Fibroblast of skin of scalp (primary cell): ENCODE measurements around the gene CORO1C.
"Not testable (repeated sequence)": the region's sequence is repeated elsewhere in the genome, so short reads cannot be mapped to it uniquely, and the experiment has no call there.

Source experiments
- DNase-seq: peaks from one replicate; pipeline ENCODE4 v3.0.0-alpha.2; 2013

Gene CORO1C

DNA sequence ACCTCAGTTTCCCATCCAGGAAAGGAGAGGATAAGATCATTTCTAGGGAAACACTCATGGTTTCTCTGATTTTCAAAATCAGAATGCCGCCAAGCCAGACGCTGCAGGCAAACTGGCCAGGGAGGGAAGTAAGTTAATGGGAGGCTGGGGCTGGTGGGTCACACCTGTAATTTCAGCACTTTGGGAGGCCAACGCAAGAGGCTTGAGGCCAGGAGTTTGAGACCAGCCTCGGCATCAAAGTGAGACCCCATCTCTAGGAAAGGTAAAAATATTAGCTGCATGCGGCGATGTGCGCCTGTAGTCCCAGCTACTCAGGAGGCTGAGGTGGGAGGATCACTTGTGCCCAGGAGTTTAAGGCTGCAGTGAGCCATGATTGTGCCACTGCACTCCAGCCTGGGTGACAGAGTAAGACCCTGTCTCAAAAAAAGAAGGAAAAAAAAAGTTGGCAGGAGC, 98.2 kb downstream of the CORO1C start:
- no peak for DNase-seq

DNA sequence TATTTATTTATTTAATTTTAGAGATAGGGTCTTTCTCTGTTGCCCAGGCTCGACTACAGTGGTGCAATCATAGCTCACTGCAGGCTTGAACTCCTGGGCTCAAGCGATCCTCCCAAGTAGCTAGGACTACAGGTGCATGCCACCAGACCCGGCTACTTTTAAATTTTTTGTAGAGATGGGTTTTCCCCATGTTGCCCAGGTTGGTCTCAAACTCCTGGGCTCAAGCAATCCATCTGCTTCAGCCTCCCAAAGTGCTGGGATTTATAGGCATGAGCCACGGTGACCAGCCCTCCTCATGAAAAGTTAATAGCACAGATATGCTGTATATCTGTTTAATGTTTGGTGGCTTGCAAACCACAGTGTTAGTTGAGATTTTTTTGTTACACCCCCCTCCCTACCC, 100.1 kb downstream of the CORO1C start:
- DNase-seq: not testable (repeated sequence)

DNA sequence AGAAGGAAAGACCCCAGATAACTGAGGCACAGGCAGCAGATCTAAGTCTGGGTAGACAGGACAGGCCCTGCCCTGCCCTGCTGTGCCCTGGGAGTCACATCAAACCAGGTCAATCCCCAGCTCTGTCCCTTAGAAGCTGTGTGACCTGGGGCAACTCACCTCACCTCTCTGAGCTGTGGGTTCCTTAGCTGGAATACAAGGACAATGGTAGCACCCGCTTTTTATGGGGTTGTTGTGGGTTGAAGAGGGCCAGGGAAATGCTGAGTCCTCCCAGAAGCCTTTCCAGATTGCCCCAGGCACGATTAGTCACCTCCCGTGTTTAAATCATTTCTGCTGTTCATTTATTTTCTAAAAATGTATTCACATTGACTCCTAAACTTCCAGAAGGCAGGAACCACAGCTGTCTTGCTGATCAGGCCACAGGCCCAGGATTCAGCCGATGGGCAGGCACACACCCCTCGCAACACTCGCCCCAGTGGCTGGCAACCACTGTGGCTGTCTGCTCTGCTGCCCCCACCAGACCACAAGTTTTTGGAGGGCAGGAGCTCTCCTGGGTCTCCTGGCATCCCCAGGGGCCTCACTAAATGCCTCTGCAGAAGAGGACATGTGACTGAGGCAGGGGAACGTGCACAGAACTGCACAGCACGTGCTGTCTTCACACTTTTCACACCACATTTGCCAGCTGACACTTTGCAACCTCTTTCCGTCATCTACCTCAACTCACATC, 100.7 kb downstream of the CORO1C start:
- DNase-seq: peak; percentile 74

DNA sequence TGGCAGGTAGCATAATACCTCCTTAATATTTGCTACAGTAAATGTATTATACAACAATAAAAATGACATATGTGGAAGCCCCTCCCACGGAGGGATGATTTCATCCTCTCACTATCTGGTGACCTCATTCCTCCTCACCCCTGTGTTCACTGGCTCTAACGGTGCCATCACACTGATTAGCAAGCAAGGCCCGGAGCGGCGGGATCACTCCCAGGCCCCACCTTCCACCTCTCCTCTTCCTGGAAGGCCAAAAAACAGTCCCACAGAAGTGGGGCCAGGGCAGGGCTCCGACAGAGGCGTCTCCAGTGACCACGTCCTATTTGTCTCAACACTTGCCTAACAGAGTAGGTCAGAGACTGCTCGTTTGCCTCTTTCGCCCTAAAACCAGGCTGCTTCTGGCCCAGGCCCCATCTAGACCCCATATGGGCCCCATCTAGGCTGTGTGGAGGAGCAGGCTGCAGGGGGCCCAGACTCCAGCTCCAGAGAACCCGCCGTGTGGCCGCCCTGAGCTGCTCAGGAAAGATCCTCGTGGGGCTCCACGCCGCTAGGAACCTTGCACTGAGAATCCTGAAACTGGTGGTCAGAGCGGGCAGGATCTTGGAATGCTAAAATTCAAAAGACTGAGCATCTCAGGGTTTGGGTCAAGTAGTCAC, 101.4 kb downstream of the CORO1C start:
- DNase-seq: peak; percentile 85

DNA sequence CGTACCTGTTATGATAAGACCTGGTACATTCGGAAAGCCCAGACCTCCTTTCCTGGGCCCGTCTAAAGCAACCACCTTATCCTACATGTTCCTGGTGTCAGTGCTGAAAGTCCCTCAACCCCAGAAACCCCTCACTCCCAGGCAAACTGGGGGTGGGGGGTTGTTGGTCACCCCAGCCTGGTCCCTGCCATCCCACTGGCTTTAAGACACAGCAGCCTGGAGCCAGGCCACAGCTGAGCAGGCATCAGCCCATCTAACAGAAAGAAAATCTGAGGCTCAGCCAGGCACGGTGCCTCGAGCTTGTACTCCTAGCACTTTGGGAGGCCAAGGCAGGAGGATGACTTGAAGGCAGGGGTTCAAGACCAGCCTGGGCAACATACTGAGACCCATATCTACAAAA, 102.2 kb downstream of the CORO1C start:
- no peak for DNase-seq

DNA sequence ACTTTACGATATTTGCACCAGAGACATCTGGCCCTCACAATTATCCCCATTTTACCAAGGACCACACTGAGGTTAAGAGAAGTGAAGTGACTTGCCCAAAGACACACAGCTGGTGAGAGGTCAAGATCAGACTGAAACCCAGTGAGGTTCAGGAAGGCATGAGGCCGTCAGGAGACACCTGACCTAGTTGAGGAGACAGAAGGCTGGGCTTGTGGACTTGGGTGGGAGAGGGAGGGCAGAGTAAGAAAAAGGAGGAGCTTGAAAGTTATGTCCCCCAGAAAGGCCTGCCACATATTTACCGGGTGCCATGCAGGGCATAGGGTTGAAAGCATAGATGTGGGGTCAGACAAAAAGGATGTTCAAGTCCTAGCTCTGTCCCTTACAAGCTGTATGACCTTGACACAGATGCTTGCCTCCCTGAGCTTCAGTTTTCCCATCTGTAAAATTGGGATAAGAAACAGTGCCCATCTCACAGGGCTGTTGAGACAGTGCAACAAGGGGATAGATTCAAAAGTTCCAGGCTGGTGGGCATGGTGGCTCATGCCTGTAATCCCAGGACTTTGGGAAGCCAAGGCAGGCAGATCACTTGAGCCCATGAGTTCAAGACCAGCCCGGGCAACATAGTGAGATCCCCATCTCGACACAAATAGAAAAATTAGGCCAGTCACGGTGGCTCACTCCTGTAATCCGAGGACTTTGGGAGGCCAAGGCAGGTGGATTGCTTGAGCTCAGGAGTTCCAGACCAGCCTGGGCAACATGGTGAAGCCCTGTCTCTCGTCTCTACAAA, 104.0 kb downstream of the CORO1C start:
- no peak for DNase-seq

DNA sequence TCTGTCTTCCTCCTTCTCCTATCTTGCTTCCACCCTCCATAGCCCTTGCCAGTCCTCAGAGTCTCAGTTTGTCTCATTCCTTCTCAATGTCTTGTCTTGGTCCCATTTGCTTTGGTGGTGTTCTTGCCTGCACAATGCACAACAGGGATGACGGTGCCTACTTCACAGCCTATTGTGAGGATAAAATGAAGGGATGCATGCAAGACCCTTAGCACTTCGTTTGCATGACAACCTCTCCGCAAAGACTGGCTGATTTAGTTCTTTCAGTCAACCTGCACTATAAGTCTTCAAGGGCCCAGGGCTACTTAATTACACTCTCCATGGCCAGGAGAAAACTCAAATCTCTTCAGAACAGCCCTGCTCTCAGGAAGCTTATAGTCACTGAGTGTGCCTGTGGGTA, 106.1 kb downstream of the CORO1C start:
- DNase-seq: no peak

DNA sequence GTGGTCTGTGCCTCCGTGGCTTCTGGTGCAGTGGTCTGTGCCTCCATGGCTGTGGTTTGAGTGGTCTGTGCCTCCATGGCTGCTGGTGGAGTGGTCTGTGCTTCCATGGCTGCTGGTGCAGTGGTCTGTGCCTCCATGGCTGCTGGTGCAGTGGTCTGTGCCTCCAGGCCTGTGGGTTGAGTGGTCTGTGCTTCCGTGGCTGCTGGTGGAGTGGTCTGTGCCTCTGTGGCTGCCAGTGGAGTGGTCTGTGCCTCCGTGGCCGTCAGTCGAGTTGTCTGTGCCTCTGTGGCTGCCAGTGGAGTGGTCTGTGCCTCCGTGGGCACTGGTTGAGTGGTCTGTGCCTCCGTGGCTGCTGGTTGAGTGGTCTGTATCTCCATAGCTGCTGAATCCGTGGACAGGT, 107.7 kb downstream of the CORO1C start:
- DNase-seq: no peak

DNA sequence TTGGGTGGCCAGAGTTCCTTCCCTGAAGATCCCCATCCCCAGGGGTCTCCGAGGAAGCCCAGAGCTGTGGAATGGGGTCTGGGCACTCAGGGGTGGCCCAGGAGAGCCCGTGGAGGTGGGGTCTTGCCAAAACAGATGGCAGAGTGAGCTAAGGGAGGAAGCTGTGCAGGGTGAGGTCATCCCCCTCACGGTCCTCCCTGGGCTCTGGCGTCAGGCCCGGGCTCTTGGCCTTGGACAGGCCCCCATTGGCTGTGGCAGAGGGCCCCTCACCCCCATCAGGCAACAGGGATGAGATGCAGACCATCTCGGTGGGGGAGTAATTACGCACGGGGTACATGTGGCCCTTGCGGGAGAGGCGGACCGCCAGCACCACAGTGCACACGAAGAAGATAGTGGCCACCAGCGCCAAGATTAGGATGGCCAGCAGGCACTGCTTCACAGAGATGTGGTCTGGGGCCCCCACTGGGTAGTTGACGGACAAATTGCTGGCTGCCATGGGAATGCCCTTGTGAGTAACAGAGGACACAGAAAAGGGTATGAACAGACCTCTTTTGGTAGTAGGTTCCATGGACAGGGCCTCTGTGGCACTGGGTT, 108.3 kb downstream of the CORO1C start:
- DNase-seq: no peak

DNA sequence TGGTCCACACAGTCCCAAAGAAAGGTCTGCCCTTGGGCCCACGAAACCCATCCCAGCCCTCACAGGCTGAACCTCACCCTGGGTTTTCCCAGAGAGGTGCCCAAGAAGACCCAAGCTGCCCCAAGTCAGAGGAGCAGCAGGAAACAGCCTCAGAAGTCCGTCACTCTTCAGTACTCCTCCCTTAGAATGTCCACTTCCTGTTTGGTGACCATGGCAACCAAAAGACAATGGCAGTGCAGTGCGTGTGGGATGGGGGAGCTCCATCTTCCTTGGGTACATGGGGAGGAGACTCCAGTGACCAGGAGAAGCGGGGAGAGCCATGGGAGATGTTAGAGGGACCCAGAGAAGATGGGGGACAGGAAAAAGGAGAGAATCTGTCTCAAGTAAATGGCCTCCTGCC, 108.9 kb downstream of the CORO1C start:
- DNase-seq: peak; percentile 63

DNA sequence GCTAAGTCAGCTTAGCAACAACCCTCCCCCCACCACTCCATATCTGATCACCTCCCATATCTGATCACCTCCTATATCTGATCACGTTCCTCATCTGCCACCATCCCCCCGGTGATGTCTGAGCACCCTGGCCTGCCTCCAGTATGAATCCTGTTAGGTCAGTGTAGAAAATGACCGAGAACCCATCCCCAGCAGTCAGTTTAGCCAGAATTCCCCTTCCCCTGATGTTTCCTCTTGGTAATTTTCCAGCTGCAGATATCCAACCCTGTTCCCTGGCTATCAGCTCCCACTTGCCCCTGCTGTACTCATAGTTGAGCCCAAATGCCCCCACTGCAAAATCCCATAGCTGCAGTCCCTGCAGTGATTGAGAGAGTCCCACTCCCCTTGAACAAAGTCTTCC, 110.2 kb downstream of the CORO1C start:
- no peak for DNase-seq

DNA sequence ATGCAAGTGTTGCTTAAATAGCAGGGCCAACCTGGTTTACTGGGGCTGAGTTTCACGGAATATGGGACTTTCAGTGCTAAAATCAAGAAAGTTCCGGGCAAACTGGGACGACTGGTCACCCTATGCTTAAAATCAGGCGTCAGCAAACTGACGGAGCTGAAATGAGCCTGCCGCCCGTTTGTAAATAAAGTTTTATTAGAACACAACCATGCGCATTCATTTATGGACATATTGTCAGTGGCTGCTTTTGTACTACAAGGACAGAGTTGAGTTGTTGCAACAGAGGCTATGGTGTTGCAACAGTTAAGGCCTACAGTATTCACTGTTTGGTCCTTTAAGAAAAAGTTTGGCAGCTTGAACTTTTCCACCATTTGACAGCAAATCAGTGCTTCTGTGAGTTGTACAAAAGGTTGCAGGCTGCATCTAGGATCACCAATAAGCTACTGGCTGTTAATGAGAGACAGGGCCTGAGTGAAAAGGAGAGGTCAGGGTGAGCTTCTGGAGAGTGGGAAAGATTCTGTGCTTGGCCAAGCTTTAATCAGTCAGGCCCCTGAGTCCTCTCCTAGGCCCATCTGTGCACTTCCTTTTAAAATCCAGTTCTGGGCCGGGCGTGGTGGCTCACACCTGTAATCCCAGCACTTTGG, 111.0 kb downstream of the CORO1C start:
- no peak for DNase-seq

DNA sequence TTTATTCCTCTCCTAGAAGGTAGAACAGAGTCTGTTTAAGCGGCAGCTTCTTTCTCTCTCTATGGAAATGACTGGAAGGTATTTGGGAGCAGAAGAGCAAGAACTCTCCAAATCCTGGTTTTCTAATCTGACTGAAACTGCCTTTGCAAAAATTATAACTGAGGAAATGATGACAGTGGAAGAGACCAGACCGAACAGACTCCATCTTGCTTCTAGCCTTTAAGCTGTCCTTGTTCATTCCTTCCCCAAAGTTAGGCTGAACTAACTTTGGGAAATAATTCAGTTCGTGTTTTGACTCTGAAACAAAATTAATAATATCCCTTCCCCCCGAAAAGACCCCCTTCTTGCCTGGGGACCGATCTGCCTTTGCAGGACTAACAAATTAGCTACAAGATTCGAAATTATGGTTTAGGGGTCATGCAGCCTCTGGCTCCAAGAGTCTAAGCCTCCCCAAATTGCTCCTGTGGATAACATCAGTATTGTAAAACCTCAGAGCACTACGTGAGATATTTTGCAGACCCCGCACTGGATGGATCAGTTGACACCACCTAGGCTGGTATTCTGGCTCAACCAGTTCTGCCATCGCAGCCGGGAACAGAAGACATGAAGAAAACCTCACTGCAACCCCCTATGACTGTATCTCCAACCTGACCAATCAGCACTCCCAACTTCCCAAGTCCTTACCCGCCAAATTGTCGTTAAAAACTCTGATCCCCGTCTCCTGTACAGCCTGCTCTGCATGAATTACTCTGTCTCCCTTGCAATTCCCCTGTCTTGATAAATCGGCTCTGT, 111.8 kb downstream of the CORO1C start:
- no peak for DNase-seq

DNA sequence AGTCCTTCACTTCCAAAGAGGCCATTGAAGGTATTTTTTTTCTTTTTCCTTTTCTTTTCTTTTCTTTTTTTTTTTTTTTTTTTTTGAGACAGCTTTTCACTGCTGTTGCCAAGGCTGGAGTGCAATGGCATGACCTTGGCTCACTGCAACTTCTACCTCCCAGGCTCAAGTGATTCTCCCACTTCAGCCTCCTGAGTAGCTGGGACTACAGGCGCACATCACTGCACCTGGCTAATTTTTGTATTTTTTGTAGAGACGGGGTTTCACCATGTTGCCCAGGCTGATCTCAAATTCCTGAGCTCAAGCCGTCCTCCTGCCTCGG, 112.4 kb downstream of the CORO1C start:
- not testable (repeated sequence) for DNase-seq

DNA sequence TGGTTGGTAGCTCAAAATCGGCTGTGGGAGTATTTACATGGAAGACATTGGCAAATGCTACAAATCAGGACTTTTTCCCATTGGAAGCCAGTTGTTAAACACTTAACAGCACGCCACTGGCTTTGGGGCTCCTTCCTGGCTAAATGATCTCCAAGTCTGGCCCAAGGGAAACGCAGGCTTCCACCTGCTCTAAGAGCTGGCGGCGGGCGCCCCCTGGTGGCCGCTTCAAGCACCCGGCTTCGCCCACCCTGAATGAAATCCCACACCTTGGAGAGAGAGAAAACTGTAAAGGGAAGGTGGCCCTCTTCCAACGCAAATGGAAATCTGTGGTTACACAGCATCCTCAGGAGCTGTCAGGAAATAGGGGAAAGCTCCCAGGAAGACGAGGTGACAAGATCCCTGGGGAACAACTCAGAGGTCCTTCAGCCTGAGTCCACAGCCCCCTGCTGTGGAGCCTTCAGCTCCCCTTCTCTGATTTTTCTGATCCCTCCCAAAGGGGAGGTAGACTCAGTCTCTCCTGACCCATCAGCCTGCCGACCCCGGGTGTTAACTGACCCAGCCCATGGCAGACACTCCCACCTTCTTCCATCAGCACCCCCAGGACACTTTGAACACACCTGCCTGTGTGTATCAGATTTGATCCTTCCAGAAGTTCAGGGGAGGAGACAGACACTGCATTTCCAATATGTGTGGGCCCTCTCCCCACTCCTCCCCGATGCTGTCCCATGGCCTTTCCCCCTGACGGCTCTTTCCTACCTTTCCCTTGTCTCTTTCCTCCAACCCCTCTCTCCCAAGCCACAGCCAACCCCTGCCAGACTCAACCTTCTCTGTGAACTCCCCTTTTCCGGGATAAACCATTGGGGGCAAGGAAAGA, 113.0 kb downstream of the CORO1C start:
- peak; percentile 88 for DNase-seq

DNA sequence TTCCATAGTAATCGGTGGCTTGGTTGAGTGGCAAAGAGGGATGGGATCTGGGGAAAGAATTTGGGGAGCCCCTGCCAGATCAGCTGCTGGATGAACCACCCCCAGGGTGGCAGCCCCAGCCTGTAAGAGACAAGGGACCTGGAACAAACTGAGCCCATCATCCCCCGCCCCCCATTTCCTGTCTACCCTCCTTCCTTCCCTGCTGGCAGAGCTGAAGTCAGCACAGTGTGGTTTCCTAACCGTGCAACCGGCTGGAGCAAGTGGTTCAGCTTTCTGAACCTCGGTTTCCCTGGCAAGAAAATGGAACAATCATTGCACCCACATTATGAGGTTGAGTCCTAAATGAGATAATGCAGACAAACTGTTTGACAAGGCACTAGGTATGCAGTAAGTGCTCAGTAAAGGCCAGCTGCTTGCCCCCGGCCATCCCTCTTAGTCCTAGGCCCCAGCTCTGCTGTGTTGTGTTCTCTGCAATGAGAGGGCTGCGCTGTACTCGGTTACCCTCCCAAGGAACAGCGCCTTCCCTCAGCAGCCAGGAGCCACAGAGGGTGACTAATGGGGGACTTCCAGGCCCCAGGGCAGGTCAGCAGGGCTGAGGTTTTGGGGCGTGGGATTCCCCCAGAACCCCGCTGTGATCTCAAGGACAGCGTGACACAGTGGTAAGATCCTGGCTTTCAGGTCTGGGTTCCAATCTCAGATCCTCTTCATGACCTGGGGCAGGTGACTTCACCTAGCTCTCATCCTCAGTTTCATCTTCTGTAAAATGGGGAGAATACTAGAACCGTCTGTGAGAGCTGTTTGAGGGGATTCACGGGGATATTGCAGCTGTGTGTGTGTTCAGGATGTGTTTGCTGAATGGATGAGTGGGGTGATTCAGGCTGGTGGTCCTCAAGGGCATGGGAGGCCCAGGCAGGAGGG, 114.1 kb downstream of the CORO1C start:
- no peak for DNase-seq

DNA sequence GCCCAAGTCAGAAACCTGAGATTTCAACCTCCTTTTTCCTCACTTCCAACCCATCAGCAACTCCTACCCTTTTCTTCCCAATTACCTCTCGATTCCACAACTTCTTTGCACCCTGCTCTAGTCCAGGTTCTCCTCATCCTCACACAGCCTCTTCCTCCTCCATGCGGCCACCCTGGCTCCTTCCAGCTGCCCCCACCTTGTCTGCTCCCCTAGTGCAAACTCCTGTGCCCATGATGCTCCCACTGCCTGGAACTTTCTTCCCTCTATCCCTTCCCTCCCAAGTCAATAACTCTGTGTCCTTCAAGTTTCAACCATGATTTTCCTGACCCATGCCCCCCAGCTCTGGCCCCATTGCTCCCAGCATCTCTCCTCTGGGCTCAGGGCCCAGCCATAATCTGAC, 115.0 kb downstream of the CORO1C start:
- DNase-seq: no peak

DNA sequence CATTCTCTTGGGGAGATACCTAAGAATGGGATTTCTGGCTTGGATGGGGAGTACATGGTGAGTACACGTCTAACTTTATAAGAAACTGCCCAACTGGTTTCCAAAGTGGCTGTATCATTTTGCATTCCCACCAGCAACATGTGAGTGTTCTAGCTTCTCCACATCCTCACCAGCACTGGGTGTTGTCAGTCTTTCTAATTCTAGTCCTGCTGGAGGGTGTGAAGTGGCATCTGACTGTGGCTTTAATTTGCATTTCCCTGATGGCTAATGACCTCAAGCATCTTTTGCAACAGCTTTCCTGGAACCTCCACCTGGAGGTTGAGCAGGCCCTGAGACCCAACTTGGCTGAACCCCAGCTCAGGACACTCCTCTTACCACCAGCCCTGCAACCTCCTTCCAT, 115.4 kb downstream of the CORO1C start:
- no peak for DNase-seq

DNA sequence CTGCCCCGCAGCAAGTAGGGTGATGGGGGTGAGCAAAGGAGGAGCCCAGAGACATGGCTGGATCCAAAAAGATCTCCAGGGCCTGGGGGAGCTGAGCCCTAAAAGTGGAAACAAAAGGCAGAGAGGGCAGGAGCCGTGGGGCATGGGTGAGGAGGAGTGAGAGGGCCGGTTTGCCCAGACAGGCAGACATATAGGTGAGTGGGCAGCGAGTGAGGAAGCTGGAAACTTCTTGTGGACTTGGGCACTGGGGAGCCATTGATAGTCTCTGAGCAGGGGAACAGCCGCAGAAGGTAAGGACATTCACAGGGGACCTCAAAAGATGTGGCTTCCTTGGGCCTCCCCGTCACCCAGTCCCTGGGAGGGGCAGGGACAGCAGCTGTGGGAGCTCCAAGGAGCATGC, 116.7 kb downstream of the CORO1C start:
- DNase-seq: no peak

DNA sequence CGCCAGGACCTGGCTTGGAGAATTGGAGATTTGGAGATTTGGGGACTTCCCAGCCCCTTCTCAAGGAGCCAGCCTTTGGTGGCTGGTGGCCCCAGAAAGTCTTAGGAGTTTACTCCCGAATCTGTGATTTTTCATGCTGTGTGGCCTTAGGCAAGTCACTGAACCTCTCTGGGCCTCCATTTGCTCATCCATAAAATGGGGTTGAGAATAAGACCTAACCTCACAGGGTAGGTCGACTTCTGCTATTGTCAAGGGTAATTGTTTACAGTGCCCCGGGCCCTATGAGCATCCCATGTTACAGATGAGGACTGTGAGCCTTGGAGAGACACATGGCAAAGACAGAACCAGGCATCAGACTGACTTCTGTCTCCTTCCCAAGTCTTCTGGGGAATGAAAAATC, 117.3 kb downstream of the CORO1C start:
- DNase-seq: no peak
